Right atrium auricular region (tissue), 2 donors: ENCODE results near the gene ABCA7. TPM values are rescaled to one million over a fixed set of nuclear protein-coding genes. Genes with fewer than 3 reads are reported as not detected.
A peak's percentile ranks its signal among the peaks of the same experiment; 100 is the strongest.

Experiments used
- DNase-seq: peaks from one replicate; pipeline ENCODE4 v3.0.0-alpha.2; 2019; ENCODE audit warnings: low spot score
- H3K27ac ChIP-seq, 2 donors: fragments of 200-600 bp; sonication (generic); 1 replicate in 1 of 2; 2 replicates in 1 of 2; pipeline ENCODE4 v1.5.1; 2016 to 2019
- H3K27me3 ChIP-seq, 2 donors: fragments of 200-600 bp; sonication (generic); one replicate each; pipeline versions ENCODE4 v1.5.1 to v1.6.0; 2017 to 2019
- H3K36me3 ChIP-seq: fragments of 200-600 bp; sonication (generic); one replicate; pipeline ENCODE4 v1.5.1; 2016
- H3K4me1 ChIP-seq, 2 donors: fragments of 200-600 bp; sonication (generic); one replicate each; pipeline versions ENCODE4 v1.5.1 to v1.6.0; 2017 to 2019
- H3K4me3 ChIP-seq, 2 donors: fragments of 200-600 bp; sonication (generic); 1 replicate in 1 of 2; 2 replicates in 1 of 2; pipeline ENCODE4 v1.5.1; 2017 to 2019; ENCODE audit warnings: mild to moderate bottlenecking in 1 of 2, moderate library complexity in 1 of 2
- H3K9me3 ChIP-seq, 2 donors: fragments of 200-600 bp; sonication (generic); one replicate each; pipeline ENCODE4 v1.5.1; 2019
- CTCF ChIP-seq, 2 donors: fragments of 200-600 bp; sonication (generic); IDR thresholded peaks; one replicate each; pipeline ENCODE4 v1.5.1; 2019; ENCODE audit warnings: antibody characterized with exemption in 2 of 2
- total RNA-seq, 2 donors: library from RNA; depleted of rRNA; stranded (reverse); fragments of >200 nt; gene quantifications; one replicate each; pipeline ENCODE4 v1.1.0, GENCODE V29; 2016

Gene ABCA7
- total RNA-seq, 2 donors from 2014 or later, result 4.8 to 5.9 TPM

- Histone ChIP-seq H3K4me1 (peaks cover 0 to 16% of the 10 kb centered on the region in 2 donors), H3K27me3 (peaks cover 5 to 6% of the 10 kb centered on the region in 2 donors), H3K9me3 (no peaks in the 10 kb centered on the region), H3K4me3 (no peak overlapping the region), H3K36me3 (no peaks in the 10 kb centered on the region), H3K27ac (no peak overlapping the region)
- DNase-seq, result no peak
- TF ChIP-seq CTCF (IDR thresholded peaks at IDR 0.05), result no peak
Observed at GRCh38 chr19:1072371-1073015, 32.6 kb downstream of the ABCA7 start.

GRCh38 chr19:1073063-1073955 is 33.4 kb downstream of the ABCA7 start:
- no peaks in the 10 kb centered on the region for H3K36me3 ChIP-seq
- H3K4me3 ChIP-seq, result no peak overlapping the region
- H3K27me3 ChIP-seq, result peaks cover 4 to 5% of the 10 kb centered on the region in 2 donors
- no peaks in the 10 kb centered on the region for H3K9me3 ChIP-seq
- no peak overlapping the region for H3K27ac ChIP-seq
- no peak for DNase-seq
- H3K4me1 ChIP-seq, result peaks cover 0 to 14% of the 10 kb centered on the region in 2 donors
- TF ChIP-seq CTCF (IDR thresholded peaks at IDR 0.05), result no peak

GRCh38 chr19:1073956-1074517 is 34.1 kb downstream of the ABCA7 start:
- no peak for DNase-seq
- H3K4me3 ChIP-seq, result peak overlapping the region in 1 of 2 donors; percentile 17

GRCh38 chr19:1074544-1075283 is 34.8 kb downstream of the ABCA7 start:
- Histone ChIP-seq H3K27ac (no peak overlapping the region), H3K36me3 (no peaks in the 10 kb centered on the region), H3K9me3 (no peaks in the 10 kb centered on the region), H3K4me3 (peak overlapping the region in 1 of 2 donors; percentile 17), H3K4me1 (peaks cover 0 to 6% of the 10 kb centered on the region in 2 donors), H3K27me3 (peaks cover 0 to 4% of the 10 kb centered on the region in 2 donors)
- no peak for TF ChIP-seq CTCF (IDR thresholded peaks at IDR 0.05)
- peak; percentile 68 for DNase-seq

More at GRCh38 chr19:1073956-1074517, 34.1 kb downstream of the ABCA7 start:
- peaks cover 0 to 12% of the 10 kb centered on the region in 2 donors for H3K4me1 ChIP-seq
- no peaks in the 10 kb centered on the region for H3K36me3 ChIP-seq
- no peak overlapping the region for H3K27ac ChIP-seq
- TF ChIP-seq CTCF (IDR thresholded peaks at IDR 0.05), result no peak
- peaks cover 4 to 5% of the 10 kb centered on the region in 2 donors for H3K27me3 ChIP-seq
- H3K9me3 ChIP-seq, result no peaks in the 10 kb centered on the region

- Histone ChIP-seq H3K36me3 (no peaks in the 10 kb centered on the region), H3K4me3 (no peak overlapping the region), H3K27ac (no peak overlapping the region), H3K27me3 (no peaks in the 10 kb centered on the region), H3K9me3 (no peaks in the 10 kb centered on the region), H3K4me1 (peaks cover 0 to 6% of the 10 kb centered on the region in 2 donors)
- no peak for DNase-seq
- TF ChIP-seq CTCF (IDR thresholded peaks at IDR 0.05), result no peak
Observed at GRCh38 chr19:1076046-1076386, 36.1 kb downstream of the ABCA7 start.
